ENCODE results near the gene RMP24.

GRCh38 chr18:36023336-36023735 is 50.9 kb downstream of the RMP24 start:
- no peak for TF ChIP-seq CTCF (IDR thresholded peaks at IDR 0.05)
- TF ChIP-seq POLR2A (IDR thresholded peaks at IDR 0.05) = no peak
